Measurements from ENCODE around the gene MINDY4.
A peak's percentile ranks its signal among the peaks of the same experiment; 100 is the strongest.

Gene MINDY4

DNA sequence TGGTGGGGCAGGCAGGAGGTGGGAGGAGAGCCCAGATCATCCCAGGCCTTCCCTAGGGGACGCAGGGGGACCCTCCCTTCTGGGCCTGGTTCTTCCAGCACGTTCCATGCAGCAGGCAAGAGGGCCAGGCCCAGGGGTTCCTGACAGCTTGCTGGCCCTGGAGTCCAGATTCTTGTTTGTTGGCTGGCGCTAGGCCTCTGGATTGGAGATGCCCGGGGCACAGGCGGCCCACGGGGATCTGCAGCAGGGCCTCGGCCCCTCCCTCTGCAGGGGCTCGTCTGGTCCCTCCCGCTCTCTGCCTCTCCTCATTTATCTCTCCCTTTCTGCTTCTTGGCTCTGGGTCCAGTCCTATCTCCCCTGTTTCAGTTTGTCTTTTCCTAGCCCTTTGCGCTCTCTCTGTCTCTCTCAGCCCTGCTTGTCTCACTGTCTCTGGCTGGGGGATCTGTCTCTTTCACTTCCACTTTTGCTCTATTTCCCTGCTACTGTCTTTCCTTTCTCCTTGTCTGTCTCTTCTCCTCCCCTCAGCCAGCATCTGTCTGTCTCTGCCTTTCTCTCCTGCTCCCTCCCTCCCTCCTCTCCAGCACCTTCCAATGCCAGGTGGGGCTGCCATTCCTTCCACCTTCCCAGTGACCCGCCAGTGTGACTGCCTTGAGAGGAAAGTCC lies 139.3 kb downstream of the MINDY4 start:
- TF ChIP-seq, protein P1, sequence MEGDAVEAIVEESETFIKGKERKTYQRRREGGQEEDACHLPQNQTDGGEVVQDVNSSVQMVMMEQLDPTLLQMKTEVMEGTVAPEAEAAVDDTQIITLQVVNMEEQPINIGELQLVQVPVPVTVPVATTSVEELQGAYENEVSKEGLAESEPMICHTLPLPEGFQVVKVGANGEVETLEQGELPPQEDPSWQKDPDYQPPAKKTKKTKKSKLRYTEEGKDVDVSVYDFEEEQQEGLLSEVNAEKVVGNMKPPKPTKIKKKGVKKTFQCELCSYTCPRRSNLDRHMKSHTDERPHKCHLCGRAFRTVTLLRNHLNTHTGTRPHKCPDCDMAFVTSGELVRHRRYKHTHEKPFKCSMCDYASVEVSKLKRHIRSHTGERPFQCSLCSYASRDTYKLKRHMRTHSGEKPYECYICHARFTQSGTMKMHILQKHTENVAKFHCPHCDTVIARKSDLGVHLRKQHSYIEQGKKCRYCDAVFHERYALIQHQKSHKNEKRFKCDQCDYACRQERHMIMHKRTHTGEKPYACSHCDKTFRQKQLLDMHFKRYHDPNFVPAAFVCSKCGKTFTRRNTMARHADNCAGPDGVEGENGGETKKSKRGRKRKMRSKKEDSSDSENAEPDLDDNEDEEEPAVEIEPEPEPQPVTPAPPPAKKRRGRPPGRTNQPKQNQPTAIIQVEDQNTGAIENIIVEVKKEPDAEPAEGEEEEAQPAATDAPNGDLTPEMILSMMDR (IDR thresholded peaks at IDR 0.05; ENCODE audit: low read depth, low read length) = no peak
- DNase-seq (ENCODE audit: low read depth, low spot score) = no peak
- H3K4me3 ChIP-seq (ENCODE audit: low read depth, low read length) = no peak overlapping the region
- in situ Hi-C loops (cut with HindIII; ENCODE audit: low sequenced_read_pairs) = no loop called here

DNA sequence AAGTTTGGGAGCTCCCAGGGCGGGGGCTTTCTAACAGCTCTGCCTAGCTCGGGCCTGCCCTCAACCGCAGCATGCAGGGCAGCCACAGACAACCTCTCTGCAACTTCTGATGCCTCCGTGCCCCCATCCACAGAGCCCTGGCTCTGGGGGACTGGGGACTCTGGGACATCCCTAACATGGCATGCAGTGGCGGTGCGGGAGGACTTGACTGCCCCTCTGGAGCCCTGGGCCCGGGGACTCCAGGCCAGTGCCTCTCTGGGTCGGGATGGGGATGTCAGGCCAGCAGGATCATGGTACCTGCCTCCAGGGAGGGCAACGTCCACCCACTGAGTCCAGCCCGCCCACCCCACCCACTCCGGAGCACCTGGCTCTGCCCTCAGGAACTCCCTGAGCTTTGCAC lies 139.9 kb downstream of the MINDY4 start:
- TF ChIP-seq, protein P1 (IDR thresholded peaks at IDR 0.05; ENCODE audit: low read depth, low read length) = no peak
- no peak for DNase-seq (ENCODE audit: low read depth, low spot score)
- in situ Hi-C loops (cut with HindIII; ENCODE audit: low sequenced_read_pairs) = no loop called here
- no peak overlapping the region for H3K4me3 ChIP-seq (ENCODE audit: low read depth, low read length)

DNA sequence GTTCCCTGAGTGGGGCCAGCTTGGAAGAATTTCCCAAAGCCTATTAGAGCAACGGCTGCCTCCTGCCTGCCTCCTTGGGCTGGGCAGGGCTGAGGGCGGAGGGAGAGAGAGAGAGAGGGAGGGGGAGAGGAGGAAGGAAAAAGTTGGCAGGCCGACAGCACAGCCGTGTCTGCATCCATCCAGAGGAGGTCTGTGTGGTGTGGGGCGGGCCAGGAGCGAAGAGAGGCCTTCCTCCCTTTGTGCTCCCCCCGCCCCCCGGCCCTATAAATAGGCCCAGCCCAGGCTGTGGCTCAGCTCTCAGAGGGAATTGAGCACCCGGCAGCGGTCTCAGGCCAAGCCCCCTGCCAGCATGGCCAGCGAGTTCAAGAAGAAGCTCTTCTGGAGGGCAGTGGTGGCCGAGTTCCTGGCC lies 140.3 kb downstream of the MINDY4 start, which contains the start of gene AQP1:
Gene AQP1 (plus strand): TSS at position 293 of the 409 bp plus-strand sequence. CDS start 57 bp downstream, at position 350.
- TF ChIP-seq, protein P1 (IDR thresholded peaks at IDR 0.05; ENCODE audit: low read depth, low read length) = no peak
- no peak within 1 kb of the TSS for H3K4me3 ChIP-seq (ENCODE audit: low read depth, low read length)
- peak; percentile 31 for DNase-seq (ENCODE audit: low read depth, low spot score)
- in situ Hi-C loops (cut with HindIII; ENCODE audit: low sequenced_read_pairs) = no loop called here

- in situ Hi-C loops (cut with HindIII; ENCODE audit: low sequenced_read_pairs) = no loop called here
- TF ChIP-seq, protein P1 (IDR thresholded peaks at IDR 0.05; ENCODE audit: low read depth, low read length) = no peak
- no peak overlapping the region for H3K4me3 ChIP-seq (ENCODE audit: low read depth, low read length)
Observed at GRCh38 chr7:30912021-30912730, 141.0 kb downstream of the MINDY4 start.

GRCh38 chr7:30912731-30912985 lies 141.4 kb downstream of the MINDY4 start:
- in situ Hi-C loops (cut with HindIII; ENCODE audit: low sequenced_read_pairs) = no loop called here
- H3K4me3 ChIP-seq (ENCODE audit: low read depth, low read length) = no peak overlapping the region
- no peak for DNase-seq (ENCODE audit: low read depth, low spot score)
- TF ChIP-seq, protein P1 (IDR thresholded peaks at IDR 0.05; ENCODE audit: low read depth, low read length) = no peak

More at GRCh38 chr7:30912021-30912730, 141.0 kb downstream of the MINDY4 start:
- DNase-seq (ENCODE audit: low read depth, low spot score) = no peak

GRCh38 chr7:30912986-30913811 lies 142.0 kb downstream of the MINDY4 start:
- TF ChIP-seq, protein P1 (IDR thresholded peaks at IDR 0.05; ENCODE audit: low read depth, low read length) = no peak
- no peak for DNase-seq (ENCODE audit: low read depth, low spot score)
- H3K4me3 ChIP-seq (ENCODE audit: low read depth, low read length) = no peak overlapping the region
- in situ Hi-C loops (cut with HindIII; ENCODE audit: low sequenced_read_pairs) = no loop called here

Data from astrocyte of the spinal cord (primary cell).